Measurements from ENCODE around the gene DHH. TPM values are rescaled to one million over a fixed set of nuclear protein-coding genes. Genes with fewer than 3 reads are reported as not detected.

Gene DHH
- total and polyA plus RNA-seq, 10 of the 15 experiments (the other 5 are each of a cell fraction or from before 2014, with no cell fraction given) = 0.01 TPM; not detected in 9

DNA sequence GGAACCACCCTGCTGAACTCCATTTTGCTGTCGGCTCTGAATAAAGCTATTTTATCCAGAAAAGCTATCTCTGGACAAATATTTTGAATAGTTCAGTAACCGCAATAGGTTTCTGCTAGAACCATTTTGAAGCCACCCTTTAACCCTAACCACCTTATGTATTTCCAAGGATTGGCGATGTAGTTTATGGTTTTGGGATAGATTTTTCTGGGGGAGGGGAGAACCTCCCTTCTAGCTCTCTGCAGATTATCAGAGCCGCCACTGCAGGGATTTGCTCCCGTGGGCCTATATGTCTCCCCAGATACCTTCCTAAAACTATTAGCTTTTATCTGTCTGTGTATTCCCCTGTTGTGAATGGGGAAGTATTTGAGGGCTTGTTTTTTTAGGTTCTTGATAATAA, 38.4 kb upstream of the DHH start (continued):
- TF ChIP-seq, protein P1, sequence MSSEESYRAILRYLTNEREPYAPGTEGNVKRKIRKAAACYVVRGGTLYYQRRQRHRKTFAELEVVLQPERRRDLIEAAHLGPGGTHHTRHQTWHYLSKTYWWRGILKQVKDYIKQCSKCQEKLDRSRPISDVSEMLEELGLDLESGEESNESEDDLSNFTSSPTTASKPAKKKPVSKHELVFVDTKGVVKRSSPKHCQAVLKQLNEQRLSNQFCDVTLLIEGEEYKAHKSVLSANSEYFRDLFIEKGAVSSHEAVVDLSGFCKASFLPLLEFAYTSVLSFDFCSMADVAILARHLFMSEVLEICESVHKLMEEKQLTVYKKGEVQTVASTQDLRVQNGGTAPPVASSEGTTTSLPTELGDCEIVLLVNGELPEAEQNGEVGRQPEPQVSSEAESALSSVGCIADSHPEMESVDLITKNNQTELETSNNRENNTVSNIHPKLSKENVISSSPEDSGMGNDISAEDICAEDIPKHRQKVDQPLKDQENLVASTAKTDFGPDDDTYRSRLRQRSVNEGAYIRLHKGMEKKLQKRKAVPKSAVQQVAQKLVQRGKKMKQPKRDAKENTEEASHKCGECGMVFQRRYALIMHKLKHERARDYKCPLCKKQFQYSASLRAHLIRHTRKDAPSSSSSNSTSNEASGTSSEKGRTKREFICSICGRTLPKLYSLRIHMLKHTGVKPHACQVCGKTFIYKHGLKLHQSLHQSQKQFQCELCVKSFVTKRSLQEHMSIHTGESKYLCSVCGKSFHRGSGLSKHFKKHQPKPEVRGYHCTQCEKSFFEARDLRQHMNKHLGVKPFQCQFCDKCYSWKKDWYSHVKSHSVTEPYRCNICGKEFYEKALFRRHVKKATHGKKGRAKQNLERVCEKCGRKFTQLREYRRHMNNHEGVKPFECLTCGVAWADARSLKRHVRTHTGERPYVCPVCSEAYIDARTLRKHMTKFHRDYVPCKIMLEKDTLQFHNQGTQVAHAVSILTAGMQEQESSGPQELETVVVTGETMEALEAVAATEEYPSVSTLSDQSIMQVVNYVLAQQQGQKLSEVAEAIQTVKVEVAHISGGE (CRISPR knock-in tag; IDR thresholded peaks at IDR 0.05) = no peak
- no peak for TF ChIP-seq BHLHE40 (IDR thresholded peaks at IDR 0.05; ENCODE audit: borderline replicate concordance in 1 of 2, low read depth in 2 of 2, low read length in 1 of 2)
- no peak for TF ChIP-seq CBX5 (IDR thresholded peaks at IDR 0.05; ENCODE audit: low read depth)
- TF ChIP-seq TCF3 (IDR thresholded peaks at IDR 0.05; ENCODE audit: borderline replicate concordance, insufficient read depth, low read depth, low read length) = no peak
- TF ChIP-seq SUPT20H (IDR thresholded peaks at IDR 0.05; ENCODE audit: borderline replicate concordance, control insufficient read depth, low read depth, low read length) = no peak

DNA sequence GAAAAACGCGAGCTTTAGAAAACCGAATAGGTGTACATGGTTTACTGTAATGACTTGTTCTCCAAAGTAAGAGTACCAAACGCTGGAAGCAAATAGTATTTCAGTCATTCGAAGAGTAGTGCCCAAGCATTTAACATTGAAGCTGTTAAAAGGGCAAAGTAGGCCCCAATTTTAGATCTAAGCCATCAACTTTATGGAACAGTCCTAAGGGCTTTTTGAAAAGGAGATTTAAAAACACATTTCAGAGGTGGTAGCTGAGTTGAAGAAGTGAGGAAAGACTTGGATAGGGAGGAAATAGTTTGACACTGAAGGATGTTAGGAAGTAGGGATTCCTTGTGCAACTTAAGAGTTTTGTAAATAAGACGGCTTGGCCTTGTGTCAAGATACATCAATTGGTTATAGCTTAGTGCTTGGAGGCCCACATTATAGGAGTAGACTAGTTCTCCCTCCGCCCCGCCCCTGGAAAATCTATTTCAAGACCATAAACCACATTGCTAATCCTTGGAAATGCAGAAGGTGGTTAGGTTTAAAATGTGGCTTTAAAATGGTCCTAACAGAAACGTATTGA, 37.4 kb upstream of the DHH start:
- H3K27me3 ChIP-seq (replicated peaks in 1 of 2; ENCODE audit: control insufficient read depth in 2 of 2, insufficient read depth in 2 of 2, low read length in 1 of 2) = no peaks in the 10 kb centered on the region
- H3K79me2 ChIP-seq (ENCODE audit: control insufficient read depth, insufficient read depth, low read length) = peaks cover 49% of the 10 kb centered on the region
- POLR2A ChIA-PET = interaction anchor here (0.5 to 4.7 kb wide), 21 partner anchors 11 to 572 kb away, joined by 3 to 48 read pairs (median 6); partner anchors contain the start of genes KMT2D, LMBR1L, RHEBL1 and TROAP
- TSS peak; percentile 83 for BruUV-seq (replicated peaks)
- H3K27ac ChIP-seq (ENCODE audit: control insufficient read depth, insufficient read depth) = peak overlapping the region; percentile 98
- SMC1A ChIA-PET (ENCODE audit: uncharacterized antibody, unreplicated experiment) = interaction anchor here (0.8 to 4.1 kb wide), 9 partner anchors 19 to 135 kb away, joined by 3 to 15 read pairs (median 6); partner anchors contain the start of genes LMBR1L and RHEBL1
- H3K9ac ChIP-seq (ENCODE audit: control insufficient read depth, insufficient read depth, low read length) = peak overlapping the region; percentile 63
- H3K4me2 ChIP-seq (ENCODE audit: control insufficient read depth, insufficient read depth) = peak overlapping the region; percentile 92
- peak overlapping the region; percentile 70 for H3K4me3 ChIP-seq
- in situ Hi-C loops (cut with MboI) = no loop called here
- ATAC-seq (no peak), FAIRE-seq (no peak), DNase-seq (ENCODE audit: low read depth, low spot score) (no peak)
- H3K4me1 ChIP-seq (ENCODE audit: control insufficient read depth, insufficient read depth, low read length) = peaks cover 13% of the 10 kb centered on the region
- H2AFZ ChIP-seq (ENCODE audit: control insufficient read depth, low read depth, low read length) = peak overlapping the region; percentile 78
- intact Hi-C loops (cut with micrococcal nuclease; ENCODE audit: unreplicated experiment) = loop anchor here (2.0 kb wide), 2 partner anchors 57 to 103 kb away; partner anchors contain the start of gene TUBA1A
- WGBS (ENCODE audit: insufficient coverage, insufficient replicate concordance, low lambda C conversion rate, missing lambda C conversion rate) = under 1% methylated on average over 9 of the region's 9 CpGs
- RAD21 ChIA-PET (ENCODE audit: unreplicated experiment) = interaction anchor here (0.7 to 4.0 kb wide), 11 partner anchors 12 to 235 kb away, joined by 3 to 28 read pairs (median 5); partner anchors contain the start of genes LMBR1L, SPATS2, TUBA1A and TUBA1C
- H3K36me3 ChIP-seq (ENCODE audit: control insufficient read depth in 2 of 2, insufficient read depth in 2 of 2, low read length in 1 of 2) = peaks cover 4 to 21% of the 10 kb centered on the region in 2 experiments
- H4K20me1 ChIP-seq (ENCODE audit: control insufficient read depth, insufficient read depth) = no peaks in the 10 kb centered on the region; the same call in 1 of the 2 replicates
- no peaks in the 10 kb centered on the region for H3K9me3 ChIP-seq (replicated peaks; ENCODE audit: control insufficient read depth, insufficient read depth, low read length)
- CTCF ChIA-PET = interaction anchor here (1.0 to 4.9 kb wide), 13 partner anchors 10 to 135 kb away, joined by 3 to 48 read pairs (median 9); partner anchors contain the start of genes DHH, LMBR1L and TUBA1A
- TF ChIP-seq ZNF274 (IDR thresholded peaks at IDR 0.05; ENCODE audit: insufficient read depth, insufficient read length) (no peak), RUNX3 (IDR thresholded peaks at IDR 0.05; ENCODE audit: low read length) (peak; percentile 33; the same call in 1 of the 2 replicates), CEBPB (IDR thresholded peaks at IDR 0.05; ENCODE audit: borderline replicate concordance in 1 of 2, low read depth in 2 of 2, low read length in 2 of 2) (no peak), PML (IDR thresholded peaks at IDR 0.05; ENCODE audit: low read length) (0 out of 2 replicates have a peak, but pooled peaks have one; percentile 4), ZBED1 (IDR thresholded peaks at IDR 0.05; ENCODE audit: borderline replicate concordance) (no peak), MXI1 (IDR thresholded peaks at IDR 0.05; ENCODE audit: low read depth, low read length) (no peak), NFYA (IDR thresholded peaks at IDR 0.05; ENCODE audit: borderline replicate concordance, low read depth, low read length) (no peak)
- TF ChIP-seq, protein P2, sequence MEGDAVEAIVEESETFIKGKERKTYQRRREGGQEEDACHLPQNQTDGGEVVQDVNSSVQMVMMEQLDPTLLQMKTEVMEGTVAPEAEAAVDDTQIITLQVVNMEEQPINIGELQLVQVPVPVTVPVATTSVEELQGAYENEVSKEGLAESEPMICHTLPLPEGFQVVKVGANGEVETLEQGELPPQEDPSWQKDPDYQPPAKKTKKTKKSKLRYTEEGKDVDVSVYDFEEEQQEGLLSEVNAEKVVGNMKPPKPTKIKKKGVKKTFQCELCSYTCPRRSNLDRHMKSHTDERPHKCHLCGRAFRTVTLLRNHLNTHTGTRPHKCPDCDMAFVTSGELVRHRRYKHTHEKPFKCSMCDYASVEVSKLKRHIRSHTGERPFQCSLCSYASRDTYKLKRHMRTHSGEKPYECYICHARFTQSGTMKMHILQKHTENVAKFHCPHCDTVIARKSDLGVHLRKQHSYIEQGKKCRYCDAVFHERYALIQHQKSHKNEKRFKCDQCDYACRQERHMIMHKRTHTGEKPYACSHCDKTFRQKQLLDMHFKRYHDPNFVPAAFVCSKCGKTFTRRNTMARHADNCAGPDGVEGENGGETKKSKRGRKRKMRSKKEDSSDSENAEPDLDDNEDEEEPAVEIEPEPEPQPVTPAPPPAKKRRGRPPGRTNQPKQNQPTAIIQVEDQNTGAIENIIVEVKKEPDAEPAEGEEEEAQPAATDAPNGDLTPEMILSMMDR (IDR thresholded peaks at IDR 0.05 in 2 of 3, conservative IDR thresholded peaks at IDR 0.05 in 1 of 3; ENCODE audit: control insufficient read depth in 2 of 3, extremely low read depth in 1 of 3, insufficient read depth in 1 of 3, low read depth in 3 of 3, low read length in 3 of 3) = no peak
